GM18517 (cell line): Measurements from ENCODE around the gene LAMB3.

ENCODE experiments used
- ATAC-seq: cut with Tn5 transposase; IDR thresholded peaks from one replicate; pipeline ENCODE4 v1.9.1; 2021; ENCODE audit warnings: mild to moderate bottlenecking, moderate library complexity; ENCODE audit not compliant: unreplicated experiment

The LAMB3 gene

GRCh38 chr1:209662879-209663327 lies 10.7 kb upstream of the LAMB3 start:
- no peak for ATAC-seq

GRCh38 chr1:209661071-209661470 lies 8.8 kb upstream of the LAMB3 start:
- ATAC-seq, result no peak

GRCh38 chr1:209659909-209660308 lies 7.7 kb upstream of the LAMB3 start:
- peak; percentile 91 for ATAC-seq

GRCh38 chr1:209657918-209658317 lies 5.7 kb upstream of the LAMB3 start:
- no peak for ATAC-seq

- ATAC-seq, result no peak
These were observed 5.1 kb upstream of the LAMB3 start for GRCh38 chr1:209657140-209657879.

GRCh38 chr1:209655411-209656231 lies 3.4 kb upstream of the LAMB3 start:
- no peak for ATAC-seq

GRCh38 chr1:209653915-209654351 lies 1.7 kb upstream of the LAMB3 start:
- no peak for ATAC-seq

- no peak for ATAC-seq
These were observed 712 bp upstream of the LAMB3 start for GRCh38 chr1:209652873-209653401.

GRCh38 chr1:209651138-209651587 lies 1.1 kb downstream of the LAMB3 start:
- ATAC-seq, result peak; percentile 45

- no peak for ATAC-seq
These were observed 1.8 kb downstream of the LAMB3 start for GRCh38 chr1:209650454-209650853.

GRCh38 chr1:209648931-209649776 lies 3.1 kb downstream of the LAMB3 start:
- no peak for ATAC-seq

- ATAC-seq, result no peak
These were observed 3.9 kb downstream of the LAMB3 start for GRCh38 chr1:209648346-209648745.

GRCh38 chr1:209647156-209647555 lies 5.1 kb downstream of the LAMB3 start:
- no peak for ATAC-seq

- no peak for ATAC-seq
These were observed 5.7 kb downstream of the LAMB3 start for GRCh38 chr1:209646558-209646957.

GRCh38 chr1:209645574-209646452 lies 6.4 kb downstream of the LAMB3 start:
- no peak for ATAC-seq

GRCh38 chr1:209643285-209644020 lies 8.8 kb downstream of the LAMB3 start:
- no peak for ATAC-seq

- ATAC-seq, result no peak
These were observed 9.4 kb downstream of the LAMB3 start for GRCh38 chr1:209642816-209643215.

- no peak for ATAC-seq
These were observed 10.4 kb downstream of the LAMB3 start for GRCh38 chr1:209641832-209642172.

- no peak for ATAC-seq
These were observed 16.4 kb downstream of the LAMB3 start for GRCh38 chr1:209635850-209636249.
